HG03045 (cell line): ENCODE measurements around the gene BRIX1.
A peak's percentile ranks its signal among the peaks of the same experiment; 100 is the strongest.
"Not testable (repeated sequence)": the region's sequence is repeated elsewhere in the genome, so short reads cannot be mapped to it uniquely, and the experiment has no call there.

Experiments used
- ATAC-seq: cut with Tn5 transposase; IDR thresholded peaks from one replicate; pipeline ENCODE4 v1.9.1; 2021; ENCODE audit warnings: mild to moderate bottlenecking, moderate library complexity; ENCODE audit not compliant: unreplicated experiment

The BRIX1 gene

GRCh38 chr5:34913072-34913471, 2.4 kb upstream of the BRIX1 start:
- ATAC-seq: no peak

- ATAC-seq: peak; percentile 8
Measured at GRCh38 chr5:34914671-34915138, 806 bp upstream of the BRIX1 start.

GRCh38 chr5:34915856-34916192, 313 bp downstream of the BRIX1 start:
- peak; percentile 14 for ATAC-seq

- ATAC-seq: no peak
Measured at GRCh38 chr5:34916518-34916917, 1.0 kb downstream of the BRIX1 start.

- no peak for ATAC-seq
Measured at GRCh38 chr5:34918025-34918424, 2.5 kb downstream of the BRIX1 start.

GRCh38 chr5:34919077-34919476, 3.6 kb downstream of the BRIX1 start:
- no peak for ATAC-seq

GRCh38 chr5:34923256-34923655, 7.7 kb downstream of the BRIX1 start:
- not testable (repeated sequence) for ATAC-seq

GRCh38 chr5:34923694-34924461, 8.4 kb downstream of the BRIX1 start:
- ATAC-seq: peak; percentile 51

- ATAC-seq: no peak
Measured at GRCh38 chr5:34924462-34924765, 8.9 kb downstream of the BRIX1 start.

- ATAC-seq: no peak
Measured at GRCh38 chr5:34926318-34926888, 10.9 kb downstream of the BRIX1 start.

GRCh38 chr5:34927785-34928184, 12.3 kb downstream of the BRIX1 start:
- ATAC-seq: no peak

GRCh38 chr5:34928267-34928666, 12.8 kb downstream of the BRIX1 start:
- ATAC-seq: no peak

GRCh38 chr5:34929134-34929719, 13.7 kb downstream of the BRIX1 start, which contains the start of gene DNAJC21:
TSS of gene DNAJC21 (plus strand) at chr5:34929559. CDS start at chr5:34929820, 261 bp downstream.
- ATAC-seq: peak; percentile 87

GRCh38 chr5:34929720-34930461, 14.4 kb downstream of the BRIX1 start:
- ATAC-seq: peak; percentile 79

GRCh38 chr5:34930462-34930844, 14.9 kb downstream of the BRIX1 start:
- ATAC-seq: no peak

- no peak for ATAC-seq
Measured at GRCh38 chr5:34930870-34931269, 15.4 kb downstream of the BRIX1 start.

GRCh38 chr5:34932947-34933346, 17.4 kb downstream of the BRIX1 start:
- no peak for ATAC-seq

- ATAC-seq: no peak
Measured at GRCh38 chr5:34941936-34942335, 26.4 kb downstream of the BRIX1 start.

- no peak for ATAC-seq
Measured at GRCh38 chr5:34944044-34944443, 28.5 kb downstream of the BRIX1 start.

- ATAC-seq: no peak
Measured at GRCh38 chr5:34944460-34945047, 29.0 kb downstream of the BRIX1 start.

- ATAC-seq: no peak
Measured at GRCh38 chr5:34957321-34957720, 41.8 kb downstream of the BRIX1 start.
